B cell (primary cell): ENCODE data around the gene KLRD1. TPM values are rescaled to one million over a fixed set of nuclear protein-coding genes. Genes with fewer than 3 reads are reported as not detected.
"Not testable (repeated sequence)": the region's sequence is repeated elsewhere in the genome, so short reads cannot be mapped to it uniquely, and the experiment has no call there.

Experiments used
- ATAC-seq: fragments of 200-7000 bp; cut with Tn5 transposase; one replicate; pipeline ENCODE4 v1.10.0; 2021; ENCODE audit warnings: low read depth, mild to moderate bottlenecking, moderate number of reproducible peaks, moderate library complexity
- CTCF ChIA-PET: fragments of 350-600 bp; sonication (Branson Sonifier 250); formaldehyde crosslinking; loops from one replicate; lab custom pipeline; 2021; ENCODE audit warnings: antibody characterized with exemption, inconsistent platforms; lab: Charles Lee
- POLR2A ChIA-PET: fragments of 350-600 bp; sonication (Branson Sonifier 250); formaldehyde crosslinking; loops from one replicate; lab custom pipeline; 2021; ENCODE audit warnings: antibody characterized with exemption; lab: Charles Lee
- DNase-seq: peaks from one replicate; pipeline ENCODE4 v3.0.0; 2013
- H2AFZ ChIP-seq: 2 replicates; pipeline ENCODE4 v1.6.1; 2012; ENCODE audit warnings: mild to moderate bottlenecking, low read depth, low read length; ENCODE audit not compliant: insufficient read depth, poor library complexity, severe bottlenecking
- H3K27ac ChIP-seq, 2 donors: 1 replicate in 1 of 2; 2 replicates in 1 of 2; pipeline ENCODE4 v1.5.1; 2012 to 2013; ENCODE audit warnings: low read length in 2 of 2, mild to moderate bottlenecking in 2 of 2, moderate library complexity in 1 of 2
- H3K27me3 ChIP-seq, 4 experiments: fragments of 200-600 bp in 1 of 4; sonication (generic) in 1 of 4; replicated peaks in 1 of 4; 1 replicate in 2 of 4; 2 replicates in 2 of 4; pipeline versions ENCODE4 v1.6.1 to v1.7.0; 2013 to 2016; ENCODE audit warnings: low read length in 3 of 4, mild to moderate bottlenecking in 2 of 4, mixed read lengths in 1 of 4, moderate library complexity in 1 of 4; ENCODE audit not compliant: insufficient read depth in 4 of 4, control insufficient read depth in 3 of 4; ENCODE audit errors: control extremely low read depth in 1 of 4
- H3K36me3 ChIP-seq, 2 experiments: replicated peaks in 1 of 2; 1 replicate in 1 of 2; 2 replicates in 1 of 2; pipeline versions ENCODE4 v1.6.1 to v1.7.1; 2013; ENCODE audit warnings: low read length in 1 of 2; ENCODE audit not compliant: insufficient read depth in 2 of 2, control insufficient read depth in 1 of 2; ENCODE audit errors: control extremely low read depth in 1 of 2, extremely low read depth in 1 of 2
- H3K4me1 ChIP-seq, 2 donors: fragments of 200-600 bp in 1 of 2; sonication (generic) in 1 of 2; 1 replicate in 1 of 2; 2 replicates in 1 of 2; pipeline versions ENCODE4 v1.5.1 to v1.6.1; 2013 to 2017; ENCODE audit warnings: low read length in 2 of 2; ENCODE audit not compliant: control insufficient read depth in 2 of 2, insufficient read depth in 2 of 2
- H3K4me2 ChIP-seq: replicated peaks from 2 replicates; pipeline ENCODE3; 2012; ENCODE audit warnings: mild to moderate bottlenecking, low read depth, low read length; ENCODE audit not compliant: poor library complexity, severe bottlenecking
- H3K4me3 ChIP-seq, 5 experiments: fragments of 200-600 bp in 1 of 5; sonication (generic) in 1 of 5; 1 replicate in 3 of 5; 2 replicates in 2 of 5; pipeline versions ENCODE4 v1.5.1 to v1.7.0; 2011 to 2016; ENCODE audit warnings: low read length in 4 of 5, mild to moderate bottlenecking in 4 of 5, low read depth in 2 of 5, control low read depth in 1 of 5, moderate library complexity in 1 of 5; ENCODE audit not compliant: insufficient read depth in 1 of 5; ENCODE audit errors: control extremely low read depth in 1 of 5, extremely low read depth in 1 of 5
- H3K79me2 ChIP-seq: fragments of 200-600 bp; sonication (generic); one replicate; pipeline ENCODE4 v1.6.0; 2016; ENCODE audit warnings: low read length; ENCODE audit not compliant: control insufficient read depth, insufficient read depth
- H3K9ac ChIP-seq: fragments of 200-600 bp; sonication (generic); 2 replicates; pipeline ENCODE4 v1.6.1; 2017; ENCODE audit warnings: mild to moderate bottlenecking, low read length, moderate library complexity
- H3K9me3 ChIP-seq, 3 donors: one replicate each; pipeline versions ENCODE4 v1.6.1 to v1.7.1; 2013; ENCODE audit warnings: low read length in 2 of 3; ENCODE audit not compliant: control insufficient read depth in 2 of 3, insufficient read depth in 1 of 3; ENCODE audit errors: control extremely low read depth in 1 of 3
- H4K20me1 ChIP-seq: 2 replicates; pipeline ENCODE4 v1.6.0; 2012; ENCODE audit warnings: mild to moderate bottlenecking, low read length; ENCODE audit not compliant: insufficient read depth, control insufficient read depth, poor library complexity, severe bottlenecking
- H3K27ac Mint-ChIP-seq: one replicate; pipeline ENCODE4 v1.8.0; 2021; ENCODE audit warnings: mixed read lengths
- H3K27me3 Mint-ChIP-seq: one replicate; pipeline ENCODE4 v1.8.0; 2021; ENCODE audit warnings: mixed read lengths
- H3K4me1 Mint-ChIP-seq: one replicate; pipeline ENCODE4 v1.8.0; 2021; ENCODE audit warnings: mixed read lengths
- H3K4me3 Mint-ChIP-seq: one replicate; pipeline ENCODE4 v1.8.0; 2021; ENCODE audit warnings: mixed read lengths
- H3K9me3 Mint-ChIP-seq: one replicate; pipeline ENCODE4 v1.8.0; 2022; ENCODE audit warnings: mixed read lengths; ENCODE audit not compliant: insufficient read depth
- CTCF ChIP-seq: fragments of 200-600 bp; IDR thresholded peaks from one replicate; pipeline ENCODE4 v1.8.0; 2022; ENCODE audit warnings: antibody characterized with exemption, mild to moderate bottlenecking
- EZH2 ChIP-seq: IDR thresholded peaks from 2 replicates; pipeline ENCODE4 v1.6.1; 2012; ENCODE audit warnings: borderline replicate concordance, low read depth, mild to moderate bottlenecking, moderate library complexity, low read length; ENCODE audit not compliant: insufficient read depth, poor library complexity, severe bottlenecking
- WGBS: methylation state at CpG from one replicate; pipeline ENCODE4 v1.1.5; 2013; ENCODE audit warnings: missing lambda C conversion rate; ENCODE audit not compliant: insufficient coverage; 5-methylcytosine and 5-hydroxymethylcytosine counted together
- intact Hi-C: fragments of 100-400 bp; cut with micrococcal nuclease; formaldehyde crosslinking; loops from one replicate; pipeline ENCODE4 v1.10.0; 2022
- polyA plus RNA-seq: library from polyadenylated mRNA; depleted of rRNA; stranded (reverse); fragments of >200 nt; gene quantifications from 2 replicates; pipeline ENCODE4 v1.2.3, GENCODE V29; 2012
- total RNA-seq, 2 donors: library from RNA; stranded (reverse); fragments of 120-200 nt in 1 of 2; gene quantifications; 1 replicate in 1 of 2; 2 replicates in 1 of 2; pipeline versions ENCODE4 v1.2.3 to v1.2.4, GENCODE V29; 2013 to 2022

KLRD1 gene
- total and polyA plus RNA-seq, 2 donors (not counting 1 experiment from before 2014, with no cell fraction given): 0.22 to 0.32 TPM

- Histone ChIP-seq H3K27ac (peak overlapping the region; percentile 91 to 93), H3K4me3 (peak overlapping the region; percentile 72 to 98 (median 95)), H3K27me3 (no peaks in the 10 kb centered on the region), H3K4me1 (peaks cover 32 to 46% of the 10 kb centered on the region in 2 donors), H3K79me2 (peaks cover 5% of the 10 kb centered on the region), H2AFZ (peak overlapping the region; percentile 99), H4K20me1 (no peaks in the 10 kb centered on the region), H3K36me3 (no peaks in the 10 kb centered on the region), H3K9me3 (peaks cover 0 to 4% (median 0%) of the 10 kb centered on the region in 3 donors), H3K9ac (peak overlapping the region; percentile 89), H3K4me2 (peak overlapping the region; percentile 91)
- peaks cover 2% of the 10 kb centered on the region for H3K4me1 Mint-ChIP-seq
- no peaks in the 10 kb centered on the region for H3K27me3 Mint-ChIP-seq
- ChIA-PET CTCF (interaction anchor here (1.0 to 1.9 kb wide), 2 partner anchors 196 to 198 kb away, joined by 3 to 11 read pairs; no protein-coding TSS in a partner anchor), POLR2A (interaction anchor here (1.3 kb wide), 1 partner anchor 247 kb away, joined by 3 read pairs; the partner anchor contains the start of gene MAGOHB)
- DNase-seq (peak; percentile 33), ATAC-seq (no peak)
- H3K27ac Mint-ChIP-seq: no peak overlapping the region
- no peak overlapping the region for H3K4me3 Mint-ChIP-seq
- no peaks in the 10 kb centered on the region for H3K9me3 Mint-ChIP-seq
- intact Hi-C loops: loop anchor here (1.0 to 2.0 kb wide), 3 partner anchors 153 to 805 kb away; partner anchors contain the start of genes GABARAPL1, MAGOHB and SMIM10L1
- TF ChIP-seq EZH2 (no peak), CTCF (no peak)
- WGBS: 54% methylated on average over 3 of the region's 6 CpGs
Measured at GRCh38 chr12:10365696-10366405, 58.2 kb downstream of the KLRD1 start.

GRCh38 chr12:10366875-10367274, 59.2 kb downstream of the KLRD1 start:
- Mint-ChIP-seq H3K4me1 (peaks cover 2% of the 10 kb centered on the region), H3K27me3 (no peaks in the 10 kb centered on the region), H3K9me3 (no peaks in the 10 kb centered on the region), H3K4me3 (no peak overlapping the region), H3K27ac (no peak overlapping the region)
- POLR2A ChIA-PET: interaction anchor here (0.9 kb wide), 1 partner anchor 247 kb away, joined by 3 read pairs; the partner anchor contains the start of gene MAGOHB
- H3K4me2 ChIP-seq: no peak overlapping the region
- no peak overlapping the region for H3K4me3 ChIP-seq
- peaks cover 34 to 46% of the 10 kb centered on the region in 2 donors for H3K4me1 ChIP-seq
- no peaks in the 10 kb centered on the region for H3K27me3 ChIP-seq
- DNase-seq: peak; percentile 37
- peak overlapping the region; percentile 99 for H2AFZ ChIP-seq
- no peak overlapping the region for H3K9ac ChIP-seq
- no peaks in the 10 kb centered on the region for H4K20me1 ChIP-seq
- no peak for ATAC-seq
- peaks cover 5% of the 10 kb centered on the region for H3K79me2 ChIP-seq
- TF ChIP-seq EZH2 (no peak), CTCF (no peak)
- H3K27ac ChIP-seq: peak overlapping the region in 1 of 2 donors; percentile 93
- H3K9me3 ChIP-seq: peaks cover 0 to 4% (median 0%) of the 10 kb centered on the region in 3 donors
- intact Hi-C loops: no loop called here
- CTCF ChIA-PET: no interaction called here
- H3K36me3 ChIP-seq: no peaks in the 10 kb centered on the region

DNA sequence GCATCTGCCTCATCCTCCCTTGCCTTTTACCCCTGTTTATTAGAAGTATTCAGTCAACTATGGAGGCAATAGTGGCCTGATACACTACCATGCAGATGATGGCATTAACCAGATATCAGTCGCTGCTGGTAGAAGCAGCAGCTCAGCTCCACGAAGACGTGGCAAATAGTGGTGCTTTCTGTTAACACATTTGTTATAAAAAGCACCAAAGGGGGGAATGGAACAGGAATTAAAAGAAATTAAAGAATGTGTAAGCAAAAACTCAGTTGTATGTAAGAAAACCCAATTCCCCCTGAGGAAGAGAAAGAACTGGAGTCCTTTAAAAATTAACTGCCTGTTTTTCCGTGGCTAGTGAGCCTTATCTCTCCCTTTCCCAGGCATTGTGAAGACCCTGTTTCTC, 60.0 kb downstream of the KLRD1 start:
- H3K27me3 Mint-ChIP-seq, H3K9me3 ChIP-seq, ATAC-seq, CTCF ChIA-PET, H2AFZ ChIP-seq, H3K4me3 ChIP-seq, H3K9me3 Mint-ChIP-seq, H3K9ac ChIP-seq, H3K36me3 ChIP-seq, POLR2A ChIA-PET, H3K27ac ChIP-seq, intact Hi-C loops, H3K79me2 ChIP-seq, H3K27ac Mint-ChIP-seq, H3K4me3 Mint-ChIP-seq, H3K4me2 ChIP-seq, H3K27me3 ChIP-seq, H3K4me1 Mint-ChIP-seq, H4K20me1 ChIP-seq, DNase-seq: not testable (repeated sequence)
- H3K4me1 ChIP-seq: peaks cover 41 to 46% of the 10 kb centered on the region in 2 donors
- no CpG with 5 or more reads among the region's 4 CpGs for WGBS
